SK-N-SH (cell line): Measurements from ENCODE around the gene SLC2A9. TPM values are rescaled to one million over a fixed set of nuclear protein-coding genes. Genes with fewer than 3 reads are reported as not detected.

ENCODE experiments used
- CTCF ChIA-PET: fragments of 300-600, 350-600 bp; formaldehyde crosslinking; extraction: SDS; loops from one replicate; lab custom pipeline; 2021; lab: Yijun Ruan, JAX
- POLR2A ChIA-PET: fragments of 350-600 bp; sonication (Branson Sonifier 250); formaldehyde crosslinking; extraction: SDS; loops from one replicate; lab custom pipeline; 2020; ENCODE audit warnings: antibody characterized with exemption, inconsistent platforms; lab: Yijun Ruan, JAX
- DNase-seq: peaks from one replicate; pipeline ENCODE4 v3.0.0; 2012
- H2AFZ ChIP-seq: fragments of 200-600 bp; sonication (generic); 2 replicates; pipeline ENCODE4 v1.8.1; 2016; ENCODE audit warnings: antibody characterized with exemption, mild to moderate bottlenecking, low read depth
- H3F3A ChIP-seq: fragments of 200-600 bp; sonication (generic); replicated peaks from 2 replicates; pipeline ENCODE3; 2016; ENCODE audit warnings: antibody characterized with exemption, mild to moderate bottlenecking; ENCODE audit not compliant: insufficient read depth
- H3K27ac ChIP-seq, 2 experiments: fragments of 200-500 bp in 1 of 2; fragments of 200-600 bp in 1 of 2; sonication (Bioruptor generic) in 1 of 2; sonication (generic), shearing (Covaris generic) in 1 of 2; 2 replicates each; pipeline versions ENCODE4 v1.5.1 to v1.6.1; 2014 to 2016; ENCODE audit warnings: low read depth in 2 of 2, inconsistent platforms in 1 of 2, low read length in 1 of 2, mild to moderate bottlenecking in 1 of 2, mixed read lengths in 1 of 2
- H3K27me3 ChIP-seq: fragments of 200-600 bp; sonication (generic), shearing (Covaris generic); 2 replicates; pipeline ENCODE4 v1.6.1; 2016; ENCODE audit warnings: mixed run types; ENCODE audit not compliant: insufficient read depth
- H3K36me3 ChIP-seq, 2 experiments: fragments of 200-500 bp in 1 of 2; fragments of 200-600 bp in 1 of 2; sonication (Bioruptor generic) in 1 of 2; sonication (generic) in 1 of 2; replicated peaks in 1 of 2; 2 replicates each; pipeline versions ENCODE3 to v1.5.1; 2014 to 2016; ENCODE audit warnings: low read length in 1 of 2, mild to moderate bottlenecking in 1 of 2; ENCODE audit not compliant: insufficient read depth in 2 of 2, control insufficient read depth in 1 of 2
- H3K4me1 ChIP-seq, 2 experiments: fragments of 200-500 bp in 1 of 2; fragments of 200-600 bp in 1 of 2; sonication (Bioruptor generic) in 1 of 2; sonication (generic), shearing (Covaris generic) in 1 of 2; 2 replicates each; pipeline versions ENCODE4 v1.5.1 to v1.6.1; 2014 to 2016; ENCODE audit warnings: low read depth in 1 of 2, low read length in 1 of 2, mixed run types in 1 of 2; ENCODE audit not compliant: insufficient read depth in 2 of 2, control insufficient read depth in 1 of 2
- H3K4me2 ChIP-seq: fragments of 200-600 bp; sonication (generic), shearing (Covaris generic); 2 replicates; pipeline ENCODE4 v1.6.1; 2017; ENCODE audit warnings: mixed run types
- H3K4me3 ChIP-seq, 2 experiments: fragments of 200-500 bp in 1 of 2; fragments of 200-600 bp in 1 of 2; sonication (Bioruptor generic) in 1 of 2; sonication (generic), shearing (Covaris generic) in 1 of 2; 2 replicates each; pipeline versions ENCODE4 v1.5.1 to v1.8.1; 2014 to 2016; ENCODE audit warnings: low read depth in 2 of 2, inconsistent platforms in 1 of 2, low read length in 1 of 2, mild to moderate bottlenecking in 1 of 2, mixed read lengths in 1 of 2, moderate library complexity in 1 of 2
- H3K79me2 ChIP-seq: fragments of 200-600 bp; sonication (generic); 2 replicates; pipeline ENCODE4 v1.8.1; 2017; ENCODE audit warnings: mild to moderate bottlenecking; ENCODE audit not compliant: insufficient read depth
- H3K9ac ChIP-seq: fragments of 200-600 bp; sonication (generic); 2 replicates; pipeline ENCODE4 v1.6.1; 2017; ENCODE audit warnings: mixed run types
- H3K9me2 ChIP-seq: fragments of 200-600 bp; sonication (generic); 2 replicates; pipeline ENCODE4 v1.6.1; 2017; ENCODE audit warnings: mixed run types
- H3K9me3 ChIP-seq: fragments of 200-600 bp; sonication (generic); 2 replicates; pipeline ENCODE4 v1.6.1; 2017; ENCODE audit warnings: mixed run types, mild to moderate bottlenecking, moderate library complexity
- H4K20me1 ChIP-seq: fragments of 200-600 bp; sonication (generic); 2 replicates; pipeline ENCODE4 v1.6.1; 2017; ENCODE audit warnings: mild to moderate bottlenecking, mixed run types; ENCODE audit not compliant: insufficient read depth
- CHD2 ChIP-seq: fragments of 150-350 bp; IDR thresholded peaks from 2 replicates; pipeline ENCODE4 v1.6.1; 2018; ENCODE audit warnings: low read length; ENCODE audit not compliant: partially characterized antibody
- CTCF ChIP-seq: fragments of 200-600 bp; sonication (generic); IDR thresholded peaks from 2 replicates; pipeline ENCODE4 v1.6.1; 2017; ENCODE audit warnings: antibody characterized with exemption, mild to moderate bottlenecking, moderate library complexity
- ELF1 ChIP-seq: IDR thresholded peaks from 2 replicates; pipeline ENCODE4 v1.4.0; 2012
- EP300 ChIP-seq, 2 experiments: IDR thresholded peaks; 2 replicates each; pipeline versions ENCODE4 v1.4.0 to v1.6.1; 2012; ENCODE audit warnings: borderline replicate concordance in 1 of 2, low read depth in 1 of 2, low read length in 1 of 2
- EZH2phosphoT487 ChIP-seq: fragments of 200-600 bp; sonication (generic); IDR thresholded peaks from 2 replicates; pipeline ENCODE4 v1.6.1; 2017; ENCODE audit warnings: low read depth, mixed run types, mild to moderate bottlenecking, antibody characterized with exemption, moderate library complexity, borderline replicate concordance
- FOXJ3 ChIP-seq: sonication (generic); formaldehyde crosslinking; IDR thresholded peaks from 2 replicates; pipeline ENCODE4 v1.5.1; 2020; ENCODE audit warnings: mild to moderate bottlenecking, missing genetic modification reagents
- FOXM1 ChIP-seq: IDR thresholded peaks from 2 replicates; pipeline ENCODE4 v1.4.0; 2012; ENCODE audit warnings: low read depth, mild to moderate bottlenecking
- GABPA ChIP-seq: IDR thresholded peaks from 2 replicates; pipeline ENCODE4 v1.4.0; 2012; ENCODE audit warnings: low read depth, mild to moderate bottlenecking
- GATA2 ChIP-seq: sonication (generic); formaldehyde crosslinking; IDR thresholded peaks from 2 replicates; pipeline ENCODE4 v1.5.0; 2020; ENCODE audit warnings: mild to moderate bottlenecking, missing genetic modification reagents
- JUND ChIP-seq: IDR thresholded peaks from 2 replicates; pipeline ENCODE4 v1.4.0; 2012
- MXI1 ChIP-seq: IDR thresholded peaks from 2 replicates; pipeline ENCODE4 v1.6.1; 2012; ENCODE audit warnings: mild to moderate bottlenecking, low read depth, low read length, improper control_type of control experiment
- NFIC ChIP-seq: IDR thresholded peaks from 2 replicates; pipeline ENCODE4 v1.4.0; 2012; ENCODE audit warnings: borderline replicate concordance
- NRF1 ChIP-seq: IDR thresholded peaks from 2 replicates; pipeline ENCODE4 v1.6.1; 2012; ENCODE audit warnings: low read depth, mild to moderate bottlenecking, low read length
- POLR2AphosphoS5 ChIP-seq: IDR thresholded peaks from 2 replicates; pipeline ENCODE4 v1.6.1; 2012; ENCODE audit warnings: low read depth, low read length
- RFX5 ChIP-seq: IDR thresholded peaks from 2 replicates; pipeline ENCODE4 v1.6.1; 2012; ENCODE audit warnings: mild to moderate bottlenecking, improper control_type of control experiment, low read length
- RXRA ChIP-seq: IDR thresholded peaks from 2 replicates; pipeline ENCODE4 v1.4.0; 2012; ENCODE audit warnings: low read depth, mild to moderate bottlenecking, borderline replicate concordance
- TAF1 ChIP-seq: IDR thresholded peaks from 2 replicates; pipeline ENCODE4 v1.6.1; 2012; ENCODE audit warnings: low read depth, mild to moderate bottlenecking, low read length, moderate library complexity, borderline replicate concordance
- TEAD4 ChIP-seq: IDR thresholded peaks from 2 replicates; pipeline ENCODE4 v1.4.0; 2012; ENCODE audit warnings: mild to moderate bottlenecking, borderline replicate concordance; ENCODE audit not compliant: insufficient read depth
- YY1 ChIP-seq: IDR thresholded peaks from 2 replicates; pipeline ENCODE4 v1.4.0; 2012; ENCODE audit warnings: low read depth, mild to moderate bottlenecking
- WGBS: methylation state at CpG from one replicate; pipeline ENCODE4 v1.1.6; 2017; ENCODE audit warnings: low lambda C conversion rate; 5-methylcytosine and 5-hydroxymethylcytosine counted together
- polyA plus RNA-seq, 3 experiments: library from polyadenylated mRNA; depleted of rRNA; stranded (reverse); fragments of >200 nt; gene quantifications; 2 replicates each; pipeline ENCODE4 v1.2.3, GENCODE V29; 2012
- TF ChIP-seq, protein P1 (sequence below): IDR thresholded peaks from 2 replicates; pipeline ENCODE4; 2012
- TF ChIP-seq, protein P2 (sequence below): IDR thresholded peaks from 2 replicates; pipeline ENCODE4 v1.4.0; 2012; ENCODE audit warnings: low read depth, borderline replicate concordance
- TF ChIP-seq, protein P3 (sequence below): IDR thresholded peaks from 2 replicates; pipeline ENCODE4 v1.6.1; 2012; ENCODE audit warnings: mild to moderate bottlenecking, low read depth, low read length, moderate library complexity

The SLC2A9 gene
- polyA plus RNA-seq, 1 of the 3 experiments (the other 2 are of a cell fraction) = not detected

DNA sequence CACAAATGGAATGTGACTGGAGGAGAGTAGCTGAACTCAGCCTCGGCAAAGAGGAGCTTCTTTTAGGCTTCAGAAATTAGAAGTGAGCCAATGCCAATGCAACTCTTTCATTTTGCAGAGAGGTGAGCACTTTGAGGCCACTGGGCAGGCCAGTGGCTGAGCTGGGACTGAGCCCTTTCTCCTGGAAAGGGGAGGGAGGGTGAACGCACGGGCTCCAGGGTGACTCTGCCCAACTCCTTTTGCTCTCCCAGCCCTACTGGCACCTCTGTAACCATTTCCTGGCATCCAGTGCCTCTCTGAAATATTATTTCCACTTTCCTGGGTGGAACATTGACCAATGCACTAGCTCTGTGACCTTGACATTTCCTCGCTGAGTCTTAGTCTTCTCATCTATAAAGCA lies 88.1 kb downstream of the SLC2A9 start:
- ChIA-PET CTCF (no interaction called here), POLR2A (no interaction called here)
- no peak overlapping the region for H3K9ac ChIP-seq

GRCh38 chr4:9932771-9933170 lies 88.5 kb downstream of the SLC2A9 start:
- WGBS = 12% methylated on average over 4 of the region's 4 CpGs
- Histone ChIP-seq H2AFZ (no peak overlapping the region), H3K27ac (no peak overlapping the region), H3K4me3 (no peak overlapping the region), H3K9me3 (no peaks in the 10 kb centered on the region), H3K4me2 (no peak overlapping the region), H3K27me3 (no peaks in the 10 kb centered on the region), H3K9ac (no peak overlapping the region), H4K20me1 (no peaks in the 10 kb centered on the region), H3F3A (no peaks in the 10 kb centered on the region), H3K36me3 (no peaks in the 10 kb centered on the region), H3K4me1 (peaks cover 0 to 7% of the 10 kb centered on the region in 2 experiments; a peak in 1 of 4 replicates), H3K79me2 (no peaks in the 10 kb centered on the region), H3K9me2 (no peaks in the 10 kb centered on the region)
- CTCF ChIA-PET = no interaction called here
- POLR2A ChIA-PET = no interaction called here
- no peak for DNase-seq
- no peak for TF ChIP-seq EZH2phosphoT487
- TF ChIP-seq, protein P1, sequence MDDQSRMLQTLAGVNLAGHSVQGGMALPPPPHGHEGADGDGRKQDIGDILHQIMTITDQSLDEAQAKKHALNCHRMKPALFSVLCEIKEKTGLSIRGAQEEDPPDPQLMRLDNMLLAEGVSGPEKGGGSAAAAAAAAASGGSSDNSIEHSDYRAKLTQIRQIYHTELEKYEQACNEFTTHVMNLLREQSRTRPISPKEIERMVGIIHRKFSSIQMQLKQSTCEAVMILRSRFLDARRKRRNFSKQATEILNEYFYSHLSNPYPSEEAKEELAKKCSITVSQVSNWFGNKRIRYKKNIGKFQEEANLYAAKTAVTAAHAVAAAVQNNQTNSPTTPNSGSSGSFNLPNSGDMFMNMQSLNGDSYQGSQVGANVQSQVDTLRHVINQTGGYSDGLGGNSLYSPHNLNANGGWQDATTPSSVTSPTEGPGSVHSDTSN = no peak
- TF ChIP-seq, protein P2, sequence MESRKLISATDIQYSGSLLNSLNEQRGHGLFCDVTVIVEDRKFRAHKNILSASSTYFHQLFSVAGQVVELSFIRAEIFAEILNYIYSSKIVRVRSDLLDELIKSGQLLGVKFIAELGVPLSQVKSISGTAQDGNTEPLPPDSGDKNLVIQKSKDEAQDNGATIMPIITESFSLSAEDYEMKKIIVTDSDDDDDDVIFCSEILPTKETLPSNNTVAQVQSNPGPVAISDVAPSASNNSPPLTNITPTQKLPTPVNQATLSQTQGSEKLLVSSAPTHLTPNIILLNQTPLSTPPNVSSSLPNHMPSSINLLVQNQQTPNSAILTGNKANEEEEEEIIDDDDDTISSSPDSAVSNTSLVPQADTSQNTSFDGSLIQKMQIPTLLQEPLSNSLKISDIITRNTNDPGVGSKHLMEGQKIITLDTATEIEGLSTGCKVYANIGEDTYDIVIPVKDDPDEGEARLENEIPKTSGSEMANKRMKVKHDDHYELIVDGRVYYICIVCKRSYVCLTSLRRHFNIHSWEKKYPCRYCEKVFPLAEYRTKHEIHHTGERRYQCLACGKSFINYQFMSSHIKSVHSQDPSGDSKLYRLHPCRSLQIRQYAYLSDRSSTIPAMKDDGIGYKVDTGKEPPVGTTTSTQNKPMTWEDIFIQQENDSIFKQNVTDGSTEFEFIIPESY = no peak
- TF ChIP-seq YY1 = no peak
- no peak for TF ChIP-seq CHD2
- TF ChIP-seq GATA2 = no peak
- no peak for TF ChIP-seq FOXJ3 (CRISPR knock-in tag)
- TF ChIP-seq RFX5 = no peak
- TF ChIP-seq TAF1 = no peak
- no peak for TF ChIP-seq RXRA
- TF ChIP-seq CTCF = no peak
- TF ChIP-seq FOXM1 = no peak
- no peak for TF ChIP-seq TEAD4
- TF ChIP-seq EP300 (IDR thresholded peaks at IDR 0.05; ENCODE audit: borderline replicate concordance in 1 of 2, low read depth in 1 of 2, low read length in 1 of 2) = no peak

More for the DNA sequence above, 88.1 kb downstream of the SLC2A9 start:
- no peak overlapping the region for H2AFZ ChIP-seq
- no peaks in the 10 kb centered on the region for H3K36me3 ChIP-seq
- no peaks in the 10 kb centered on the region for H3K27me3 ChIP-seq
- no peaks in the 10 kb centered on the region for H3K9me2 ChIP-seq
- DNase-seq = no peak
- no peaks in the 10 kb centered on the region for H4K20me1 ChIP-seq
- H3F3A ChIP-seq = no peaks in the 10 kb centered on the region
- H3K4me3 ChIP-seq = no peak overlapping the region
- no peak overlapping the region for H3K27ac ChIP-seq
- H3K9me3 ChIP-seq = no peaks in the 10 kb centered on the region
- H3K4me2 ChIP-seq = no peak overlapping the region
- H3K4me1 ChIP-seq = peaks cover 0 to 7% of the 10 kb centered on the region in 2 experiments; a peak in 1 of 4 replicates
- no peaks in the 10 kb centered on the region for H3K79me2 ChIP-seq
- 26% methylated on average over 4 of the region's 4 CpGs for WGBS
- TF ChIP-seq NRF1 = no peak
- no peak for TF ChIP-seq NFIC
- TF ChIP-seq, protein P3, sequence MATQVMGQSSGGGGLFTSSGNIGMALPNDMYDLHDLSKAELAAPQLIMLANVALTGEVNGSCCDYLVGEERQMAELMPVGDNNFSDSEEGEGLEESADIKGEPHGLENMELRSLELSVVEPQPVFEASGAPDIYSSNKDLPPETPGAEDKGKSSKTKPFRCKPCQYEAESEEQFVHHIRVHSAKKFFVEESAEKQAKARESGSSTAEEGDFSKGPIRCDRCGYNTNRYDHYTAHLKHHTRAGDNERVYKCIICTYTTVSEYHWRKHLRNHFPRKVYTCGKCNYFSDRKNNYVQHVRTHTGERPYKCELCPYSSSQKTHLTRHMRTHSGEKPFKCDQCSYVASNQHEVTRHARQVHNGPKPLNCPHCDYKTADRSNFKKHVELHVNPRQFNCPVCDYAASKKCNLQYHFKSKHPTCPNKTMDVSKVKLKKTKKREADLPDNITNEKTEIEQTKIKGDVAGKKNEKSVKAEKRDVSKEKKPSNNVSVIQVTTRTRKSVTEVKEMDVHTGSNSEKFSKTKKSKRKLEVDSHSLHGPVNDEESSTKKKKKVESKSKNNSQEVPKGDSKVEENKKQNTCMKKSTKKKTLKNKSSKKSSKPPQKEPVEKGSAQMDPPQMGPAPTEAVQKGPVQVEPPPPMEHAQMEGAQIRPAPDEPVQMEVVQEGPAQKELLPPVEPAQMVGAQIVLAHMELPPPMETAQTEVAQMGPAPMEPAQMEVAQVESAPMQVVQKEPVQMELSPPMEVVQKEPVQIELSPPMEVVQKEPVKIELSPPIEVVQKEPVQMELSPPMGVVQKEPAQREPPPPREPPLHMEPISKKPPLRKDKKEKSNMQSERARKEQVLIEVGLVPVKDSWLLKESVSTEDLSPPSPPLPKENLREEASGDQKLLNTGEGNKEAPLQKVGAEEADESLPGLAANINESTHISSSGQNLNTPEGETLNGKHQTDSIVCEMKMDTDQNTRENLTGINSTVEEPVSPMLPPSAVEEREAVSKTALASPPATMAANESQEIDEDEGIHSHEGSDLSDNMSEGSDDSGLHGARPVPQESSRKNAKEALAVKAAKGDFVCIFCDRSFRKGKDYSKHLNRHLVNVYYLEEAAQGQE = no peak
- no peak for TF ChIP-seq ELF1
- TF ChIP-seq JUND = no peak
- no peak for TF ChIP-seq MXI1
- no peak for TF ChIP-seq POLR2AphosphoS5
- no peak for TF ChIP-seq GABPA
- no peak for TF ChIP-seq RFX5
- no peak for TF ChIP-seq FOXJ3 (CRISPR knock-in tag)
